ENCODE measurements around the gene SLIT1.

DNA sequence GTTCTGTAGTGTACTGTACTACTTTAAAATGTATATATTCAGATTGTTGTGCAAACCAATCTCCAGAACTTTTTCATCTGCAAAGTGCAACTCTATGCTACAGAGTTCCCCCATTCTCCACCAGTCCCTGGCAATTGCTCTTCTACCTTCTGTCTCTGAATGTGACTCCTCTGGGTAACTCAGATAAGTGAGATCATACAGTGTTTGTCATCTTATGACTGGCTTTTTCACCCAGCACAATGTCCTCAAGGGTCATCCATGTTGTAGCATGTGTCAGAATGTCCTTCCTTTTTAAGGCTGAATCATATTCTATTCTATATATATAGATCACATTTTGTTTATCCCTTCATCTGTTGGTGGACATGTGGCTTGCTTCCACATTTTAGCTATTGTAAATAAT lies 10.8 kb downstream of the SLIT1 start:
- TF ChIP-seq POLR2AphosphoS5 (IDR thresholded peaks at IDR 0.05; ENCODE audit: low read depth, low read length): no peak
- no peak for TF ChIP-seq POLR2A (IDR thresholded peaks at IDR 0.05; ENCODE audit: low read depth, low read length)
- TF ChIP-seq TAF1 (IDR thresholded peaks at IDR 0.05; ENCODE audit: borderline replicate concordance, low read depth, low read length): no peak

Measured in GM12892 (cell line).